Left colon (tissue), 2 donors: ENCODE results near the gene MIER1. TPM values are rescaled to one million over a fixed set of nuclear protein-coding genes. Genes with fewer than 3 reads are reported as not detected.
"Not testable (repeated sequence)": the region's sequence is repeated elsewhere in the genome, so short reads cannot be mapped to it uniquely, and the experiment has no call there.

Experiments used
- ATAC-seq: fragments of 200-7000 bp; cut with Tn5 transposase; one replicate; pipeline ENCODE4 v1.9.1; 2020; ENCODE audit warnings: mild to moderate bottlenecking, moderate library complexity
- DNase-seq, 2 donors: peaks; one replicate each; pipeline ENCODE4 v3.0.0-alpha.2; 2020
- intact Hi-C, 2 donors: fragments of 100-400 bp; cut with DNase I in 1 of 2; cut with micrococcal nuclease in 1 of 2; formaldehyde crosslinking; loops; one replicate each; pipeline versions ENCODE4 v1.11.2 to v1.14.0; 2022; cut with DNase I, micrococcal nuclease
- long read RNA-seq: library from polyadenylated mRNA; unstranded; transcript quantifications from one replicate; pipeline ENCODE4 v2.0.0, GENCODE V29; 2021
- total RNA-seq, 2 donors: library from RNA; stranded (reverse); fragmentation: NEBNext Ultra II Directional; extraction: Animal tissue kit (Norgen Biotek cat#: 25700); gene quantifications; one replicate each; pipeline ENCODE4 v1.2.1, GENCODE V29; 2021
- donor health status: DM: no; HTN: no; CAD: no.
- donor health status: DM: yes; HTN: yes; CAD: no.

Gene MIER1
- total RNA-seq: 10 to 100 TPM; 64.6 to 86.4 TPM
- long read RNA-seq, full-length matches to known transcripts: 8 of 28 reads
- long read RNA-seq, partial matches to known transcripts: 16 of 28 reads
- long read RNA-seq, other reads (novel, unspliced or antisense): 4 of 28 reads

GRCh38 chr1:66924756-66925557, at the start of gene MIER1, which contains the start of gene DNAI4:
MIER1 (plus strand) TSS chr1:66924990; CDS start chr1:66925029, 39 bp downstream.
DNAI4 (minus strand) TSS chr1:66924856; CDS start chr1:66924831, 25 bp downstream.
- ATAC-seq (peak; percentile 82), DNase-seq (peak; percentile 98 to 99)
- intact Hi-C loops: no loop called here

- intact Hi-C loops: no loop called here
- no peak for DNase-seq
- ATAC-seq: peak; percentile 55
Measured at GRCh38 chr1:66876664-66877063, 48.1 kb upstream of the MIER1 start.

- no peak for ATAC-seq
- intact Hi-C loops: no loop called here
- DNase-seq: no peak
Measured at GRCh38 chr1:66889030-66889429, 35.8 kb upstream of the MIER1 start.

- intact Hi-C loops: no loop called here
- ATAC-seq: no peak
- no peak for DNase-seq
Measured at GRCh38 chr1:66890621-66891020, 34.2 kb upstream of the MIER1 start.

GRCh38 chr1:66893712-66894111, 31.1 kb upstream of the MIER1 start:
- intact Hi-C loops: no loop called here
- DNase-seq: no peak
- no peak for ATAC-seq

- intact Hi-C loops, ATAC-seq: not testable (repeated sequence)
Measured at GRCh38 chr1:66915203-66915602, 9.6 kb upstream of the MIER1 start.

GRCh38 chr1:66916320-66916719, 8.5 kb upstream of the MIER1 start:
- intact Hi-C loops: no loop called here
- DNase-seq: no peak
- no peak for ATAC-seq

More at GRCh38 chr1:66915203-66915602, 9.6 kb upstream of the MIER1 start:
- DNase-seq: not testable (repeated sequence)

GRCh38 chr1:66917476-66917875, 7.3 kb upstream of the MIER1 start:
- intact Hi-C loops: no loop called here
- DNase-seq: no peak
- ATAC-seq: no peak

- intact Hi-C loops: no loop called here
- no peak for DNase-seq
- ATAC-seq: peak; percentile 69
Measured at GRCh38 chr1:66919063-66919462, 5.7 kb upstream of the MIER1 start.

- ATAC-seq (peak; percentile 19), DNase-seq (peak; percentile 38 to 47)
- intact Hi-C loops: no loop called here
Measured at GRCh38 chr1:66919828-66920227, 5.0 kb upstream of the MIER1 start.

- no peak for ATAC-seq
- intact Hi-C loops: no loop called here
- DNase-seq: no peak
Measured at GRCh38 chr1:66920543-66920942, 4.2 kb upstream of the MIER1 start.

- DNase-seq: no peak
- no peak for ATAC-seq
- intact Hi-C loops: no loop called here
Measured at GRCh38 chr1:66925558-66925910, 744 bp downstream of the MIER1 start.

GRCh38 chr1:66925944-66926343, 1.2 kb downstream of the MIER1 start:
- intact Hi-C loops: no loop called here
- DNase-seq: no peak
- no peak for ATAC-seq

- DNase-seq (no peak), ATAC-seq (no peak)
- intact Hi-C loops: no loop called here
Measured at GRCh38 chr1:66927528-66927927, 2.7 kb downstream of the MIER1 start.

GRCh38 chr1:66929146-66929688, 4.4 kb downstream of the MIER1 start:
- ATAC-seq (no peak), DNase-seq (no peak)
- intact Hi-C loops: no loop called here

- intact Hi-C loops: no loop called here
- DNase-seq: no peak
- ATAC-seq: no peak
Measured at GRCh38 chr1:66929691-66929998, 4.9 kb downstream of the MIER1 start.

- ATAC-seq (peak; percentile 75), DNase-seq (peak; percentile 95 to 96)
- intact Hi-C loops: no loop called here
Measured at GRCh38 chr1:66929999-66930822, 5.4 kb downstream of the MIER1 start.

GRCh38 chr1:66930823-66931174, 6.0 kb downstream of the MIER1 start:
- ATAC-seq (peak; percentile 7), DNase-seq (no peak)
- intact Hi-C loops: no loop called here

GRCh38 chr1:66931590-66931989, 6.8 kb downstream of the MIER1 start:
- intact Hi-C loops: no loop called here
- DNase-seq (no peak), ATAC-seq (no peak)

GRCh38 chr1:66932291-66932690, 7.5 kb downstream of the MIER1 start:
- no peak for DNase-seq
- ATAC-seq: no peak
- intact Hi-C loops: no loop called here
